DMS79 (cell line): Measurements from ENCODE around the gene SERPINB1.

Experiments used
- DNase-seq: peaks from one replicate; lab custom pipeline; 2025; lab: John Stamatoyannopoulos, UW

SERPINB1 gene

DNA sequence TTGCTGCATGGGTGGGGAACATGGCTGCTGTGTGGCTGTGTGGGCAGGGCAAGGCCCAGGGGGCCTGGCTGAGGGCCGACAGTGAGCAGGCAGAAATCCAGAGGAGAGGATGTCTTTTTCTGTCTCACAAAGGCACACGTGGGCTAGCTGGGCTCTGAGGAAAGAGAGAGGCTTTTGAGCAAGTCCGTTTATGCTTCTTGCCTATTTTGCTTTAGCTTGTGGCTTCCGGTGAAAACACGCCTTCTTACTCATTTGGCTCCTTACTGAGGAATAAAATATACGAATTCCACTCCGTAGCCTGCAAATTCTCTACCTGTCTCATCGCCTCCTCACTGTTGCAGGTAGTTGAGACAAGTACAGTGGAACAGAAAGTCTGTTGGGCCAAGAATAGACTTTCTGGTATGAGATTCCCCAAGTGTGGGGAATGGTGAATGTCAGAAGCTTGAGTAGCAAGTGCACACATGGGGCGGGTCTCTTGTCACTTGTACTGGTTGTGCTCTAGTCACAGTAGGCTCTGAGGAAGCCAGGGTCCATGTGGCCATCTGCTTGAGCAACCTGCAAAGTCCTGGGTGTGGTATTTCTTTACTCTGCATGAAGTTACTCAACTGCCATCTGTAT, 48.0 kb downstream of the SERPINB1 start:
- DNase-seq, result no peak

DNA sequence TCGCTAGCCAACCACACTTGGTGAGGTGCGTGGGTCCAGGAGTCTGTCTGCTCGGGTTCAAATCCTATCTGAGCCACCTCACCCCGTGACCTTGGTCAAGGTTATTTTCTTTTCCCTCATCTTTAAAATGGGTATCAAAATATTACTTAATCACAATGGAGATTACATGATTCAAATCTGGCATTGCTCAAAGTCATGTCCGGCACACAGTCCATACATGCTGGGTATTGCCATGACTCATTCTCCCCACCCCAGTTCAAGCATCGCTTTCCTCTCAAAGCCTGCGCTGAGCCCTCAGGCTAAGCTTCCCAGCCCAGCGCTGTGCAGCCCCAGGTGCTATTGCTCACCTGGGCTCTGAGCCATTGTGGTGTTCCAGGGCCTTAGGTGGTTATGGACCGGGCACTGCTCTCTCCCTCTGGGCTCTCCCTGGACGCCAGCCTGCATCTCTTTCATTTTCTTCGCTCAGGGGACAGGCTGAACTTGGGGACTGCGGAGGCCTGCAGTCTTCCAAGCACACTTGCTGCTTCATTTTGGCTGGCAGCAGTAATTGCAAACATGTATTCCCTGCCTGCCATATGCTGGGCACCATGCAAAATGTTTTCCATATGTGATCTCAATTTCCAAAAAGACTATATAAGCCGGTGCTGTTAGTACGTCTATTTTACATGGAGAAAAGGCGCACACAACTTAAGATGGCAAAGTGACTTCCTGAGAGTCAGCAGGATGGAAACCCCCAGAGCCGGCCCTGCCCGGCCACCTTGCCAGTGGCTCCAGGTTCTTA, 49.1 kb downstream of the SERPINB1 start:
- DNase-seq, result no peak

DNA sequence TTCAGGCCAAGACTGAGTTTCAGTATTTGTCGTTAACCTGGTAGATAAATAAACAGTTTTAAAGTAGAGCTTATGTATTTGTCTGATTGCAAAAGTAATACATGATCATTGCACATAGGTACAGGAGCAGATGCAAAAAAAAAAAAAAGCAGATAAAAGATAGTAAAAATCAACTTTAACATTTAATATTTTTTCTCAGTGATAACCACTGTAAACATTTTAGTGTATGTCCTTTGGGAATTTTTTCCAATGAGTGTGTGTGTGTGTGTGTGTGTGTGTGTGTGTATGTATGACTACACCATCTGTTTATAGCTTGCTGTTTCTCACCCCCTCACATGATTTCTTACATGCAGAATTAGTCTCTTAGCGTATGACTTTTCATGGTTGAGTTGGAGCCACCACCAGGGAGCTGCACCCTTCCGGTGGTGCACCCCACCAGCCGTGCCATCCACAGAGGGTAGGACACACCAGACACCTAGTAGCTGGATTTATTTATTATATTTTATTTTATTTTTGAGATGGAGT, 50.2 kb downstream of the SERPINB1 start:
- DNase-seq, result no peak

DNA sequence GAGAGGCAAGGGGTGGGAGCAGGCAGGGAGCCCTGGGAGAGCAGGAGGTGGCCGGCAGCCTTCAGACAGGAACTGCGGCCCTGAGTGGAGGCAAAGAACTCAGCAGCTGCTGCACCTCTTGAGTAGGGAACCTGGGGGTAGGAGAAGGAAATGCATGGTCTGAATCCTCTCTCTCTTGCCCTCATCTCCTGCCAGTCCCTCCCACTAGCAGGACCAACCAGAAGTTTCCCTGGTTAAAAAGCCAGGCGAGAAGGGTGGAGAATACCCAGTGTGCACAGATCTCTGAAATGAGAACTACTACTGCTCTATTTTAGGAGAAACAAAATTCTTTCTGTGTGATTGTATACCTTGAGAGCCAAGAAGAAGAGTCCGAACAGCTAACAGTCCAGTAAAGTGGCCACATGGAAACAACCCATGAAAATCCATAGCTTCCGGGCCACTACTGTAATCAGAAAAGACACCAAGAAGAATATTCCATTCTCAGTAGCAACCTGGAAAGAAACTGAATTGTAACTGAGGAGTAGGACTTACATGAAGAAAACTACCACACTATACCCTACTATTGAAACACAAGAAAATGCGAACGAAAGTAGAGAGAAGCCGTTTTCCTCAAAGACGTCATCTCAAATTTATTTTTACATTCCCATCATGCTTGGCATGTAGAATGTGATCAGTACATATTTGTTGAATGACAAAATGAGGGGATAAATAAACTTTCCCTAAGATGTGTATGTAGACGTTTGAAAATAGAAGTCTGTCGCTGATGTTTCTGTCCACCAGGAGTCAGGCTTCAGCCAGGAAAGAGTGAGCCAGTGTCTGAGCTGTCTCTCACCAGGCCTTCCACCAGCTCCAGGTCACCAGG, 50.8 kb downstream of the SERPINB1 start:
- DNase-seq, result no peak

DNA sequence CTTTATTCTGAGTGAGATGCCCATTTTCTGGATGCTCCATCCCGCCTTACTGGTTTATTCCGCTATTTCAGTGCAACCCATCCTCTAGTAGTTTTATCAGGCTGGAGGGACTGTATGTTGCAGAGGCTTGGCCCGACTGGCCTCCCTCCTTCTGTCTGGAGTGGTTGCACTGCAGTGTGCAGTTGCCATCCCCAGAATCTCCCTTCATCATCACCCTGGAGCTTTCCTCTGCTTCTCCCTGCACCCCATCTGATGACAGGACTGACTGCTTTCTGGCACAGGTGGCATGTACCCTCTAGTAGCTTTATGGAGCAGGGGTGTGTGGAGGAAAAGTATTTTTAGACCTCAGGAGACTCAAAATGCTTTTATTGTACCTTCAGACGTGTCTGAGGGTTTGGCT, 55.4 kb downstream of the SERPINB1 start:
- no peak for DNase-seq

DNA sequence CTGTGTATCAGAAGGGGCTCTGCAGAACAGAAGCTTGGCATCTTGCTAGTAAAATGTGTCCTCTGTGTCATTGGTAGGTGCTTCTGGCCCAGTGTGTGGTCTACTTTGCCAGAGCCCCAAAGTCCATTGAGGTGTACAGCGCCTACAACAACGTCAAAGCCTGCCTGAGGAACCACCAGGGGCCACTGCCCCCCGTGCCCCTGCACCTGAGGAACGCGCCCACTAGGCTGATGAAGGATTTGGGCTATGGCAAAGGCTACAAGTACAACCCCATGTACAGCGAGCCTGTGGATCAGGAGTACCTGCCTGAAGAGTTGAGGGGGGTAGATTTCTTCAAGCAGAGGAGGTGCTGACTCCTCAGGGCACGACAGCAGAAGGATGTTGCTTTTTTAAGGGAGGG, 56.7 kb downstream of the SERPINB1 start:
- DNase-seq, result no peak

DNA sequence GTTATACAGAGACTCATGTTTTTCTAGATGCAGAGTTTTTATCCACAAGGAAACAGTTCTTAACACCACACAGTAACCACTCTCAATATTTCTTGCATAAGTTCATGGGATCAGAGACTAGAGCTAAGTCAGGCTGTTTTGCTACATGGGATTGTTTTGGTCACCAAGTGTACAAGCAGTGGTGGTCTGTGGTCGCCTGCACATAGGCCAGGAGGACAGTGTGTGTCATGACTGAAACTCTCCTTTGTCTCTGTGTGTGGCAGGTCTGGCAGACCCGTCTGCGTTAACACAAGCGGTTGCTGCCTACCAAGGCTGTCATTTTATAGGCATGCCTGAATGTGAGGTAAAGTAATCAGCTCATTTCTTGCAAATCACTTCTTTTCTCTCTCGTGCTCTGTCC, 57.6 kb downstream of the SERPINB1 start:
- DNase-seq, result no peak

DNA sequence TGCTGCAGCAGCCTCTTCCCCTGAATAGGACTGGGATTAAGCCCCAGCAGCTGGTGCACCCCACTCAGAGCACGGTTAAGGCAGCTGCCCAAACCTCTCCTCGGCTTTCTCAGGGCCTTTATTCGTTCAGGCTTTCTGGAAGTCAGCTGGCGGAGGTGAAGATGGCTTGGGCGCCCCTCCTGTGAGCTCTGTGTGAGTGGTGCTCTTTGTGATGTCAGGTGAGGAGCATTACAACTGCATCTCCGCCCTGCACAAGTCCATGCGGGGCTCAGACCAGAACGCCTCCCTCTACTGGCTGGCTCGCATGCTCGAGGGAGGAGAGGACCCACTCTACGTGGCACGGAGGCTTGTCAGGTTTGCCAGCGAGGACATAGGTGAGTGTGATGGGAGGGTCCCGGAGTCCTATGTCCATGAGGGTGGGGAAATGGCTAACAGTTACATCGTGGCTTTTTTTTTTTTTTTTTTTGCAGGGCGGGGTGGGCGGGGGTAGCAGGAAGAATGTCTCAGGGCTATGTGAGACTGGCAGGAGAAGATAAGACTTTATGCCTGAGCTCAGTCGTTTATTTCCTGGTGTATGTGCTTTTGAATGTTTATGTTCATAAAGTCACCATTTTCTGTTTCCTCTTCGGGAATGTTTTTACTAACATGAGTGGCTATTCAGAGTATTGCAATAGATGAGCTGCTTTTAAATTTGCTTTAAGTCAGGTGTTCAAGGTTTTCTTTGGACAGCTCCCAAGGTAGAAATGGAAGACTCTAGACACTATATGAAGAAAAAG, 58.3 kb downstream of the SERPINB1 start:
- no peak for DNase-seq

DNA sequence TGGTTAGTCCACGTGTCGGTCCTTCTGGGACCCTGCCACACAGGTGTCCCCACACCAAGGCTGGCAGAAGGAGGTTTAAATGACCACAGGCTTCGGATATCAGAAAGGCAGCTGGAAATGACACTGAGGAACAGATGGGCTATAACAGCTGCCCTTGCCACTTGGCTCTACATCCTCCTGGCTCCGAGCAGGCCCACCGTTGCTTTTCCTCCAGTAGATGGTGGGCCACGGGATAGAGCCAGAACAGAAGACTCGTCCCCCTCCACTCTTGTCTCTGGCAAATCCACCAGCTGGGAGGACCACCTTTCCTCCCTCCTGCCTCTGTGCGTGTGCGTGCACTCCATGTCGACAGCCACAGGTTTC, 58.9 kb downstream of the SERPINB1 start:
- DNase-seq, result no peak

DNA sequence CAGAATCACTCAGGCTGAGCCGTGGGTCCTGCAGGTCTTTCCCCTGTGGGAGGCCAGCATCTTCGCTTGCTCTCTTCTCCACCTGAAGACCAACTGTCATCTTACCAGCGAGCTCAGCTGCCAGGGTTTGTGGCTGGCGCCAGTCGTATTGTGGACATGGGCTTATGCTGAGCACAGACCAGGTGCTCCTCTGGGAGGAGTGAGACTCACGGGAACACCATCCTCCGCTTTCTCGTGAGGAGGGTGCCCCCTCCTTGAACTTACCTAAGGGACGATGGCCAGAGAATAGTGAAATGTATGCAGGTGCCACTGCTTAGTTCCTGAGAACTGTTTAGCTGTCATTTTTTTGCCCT, 59.3 kb downstream of the SERPINB1 start:
- no peak for DNase-seq
